GM12878 (cell line): Measurements from ENCODE around the gene TBXAS1. TPM values are rescaled to one million over a fixed set of nuclear protein-coding genes. Genes with fewer than 3 reads are reported as not detected.

ENCODE experiments used
- ATF2 ChIP-seq: IDR thresholded peaks from 2 replicates; pipeline ENCODE4 v1.6.1; 2012; ENCODE audit warnings: low read length, inconsistent platforms
- BCLAF1 ChIP-seq: fragments of 450-650 bp; IDR thresholded peaks from 2 replicates; pipeline ENCODE4 v1.6.1; 2017; ENCODE audit warnings: antibody characterized with exemption, mild to moderate bottlenecking, moderate library complexity
- FOXM1 ChIP-seq: IDR thresholded peaks from 2 replicates; pipeline ENCODE4 v1.6.1; 2012; ENCODE audit warnings: low read depth, mild to moderate bottlenecking, inconsistent platforms, low read length, moderate library complexity
- GATAD2B ChIP-seq: fragments of 450-650 bp; conservative IDR thresholded peaks from 2 replicates; pipeline ENCODE4 v1.6.1; 2017; ENCODE audit warnings: low read depth, mild to moderate bottlenecking, moderate library complexity
- HDAC6 ChIP-seq: fragments of 200-600 bp; sonication (generic); IDR thresholded peaks from one replicate; pipeline ENCODE4 v1.8.0; 2017; ENCODE audit warnings: antibody characterized with exemption; ENCODE audit not compliant: unreplicated experiment
- IKZF1 ChIP-seq: fragments of 450-650 bp; conservative IDR thresholded peaks from 2 replicates; pipeline ENCODE4 v1.6.1; 2017; ENCODE audit warnings: antibody characterized with exemption, mild to moderate bottlenecking
- MYC ChIP-seq: IDR thresholded peaks from 2 replicates; pipeline ENCODE4 v1.6.1; 2011; ENCODE audit warnings: mild to moderate bottlenecking, low read length, moderate library complexity, inconsistent platforms; ENCODE audit not compliant: insufficient read depth, insufficient replicate concordance, insufficient read length, severe bottlenecking
- NBN ChIP-seq: fragments of 450-650 bp; IDR thresholded peaks from 2 replicates; pipeline ENCODE4 v1.6.1; 2016
- NRF1 ChIP-seq: conservative IDR thresholded peaks from 2 replicates; pipeline ENCODE4 v1.6.1; 2011; ENCODE audit warnings: mild to moderate bottlenecking, low read depth, low read length, improper control_type of control experiment
- RCOR1 ChIP-seq: conservative IDR thresholded peaks from 2 replicates; pipeline ENCODE4 v1.6.1; 2012; ENCODE audit warnings: low read depth, low read length, improper control_type of control experiment
- TCF7 ChIP-seq: IDR thresholded peaks from 2 replicates; pipeline ENCODE4 v1.6.1; 2014; ENCODE audit warnings: antibody characterized with exemption, borderline replicate concordance
- ZBED1 ChIP-seq: IDR thresholded peaks from 2 replicates; pipeline ENCODE4 v1.6.1; 2016; ENCODE audit warnings: borderline replicate concordance
- ZBTB11 ChIP-seq: fragments of 450-650 bp; formaldehyde crosslinking; IDR thresholded peaks from 2 replicates; pipeline ENCODE4 v1.5.0; 2022; ENCODE audit warnings: mild to moderate bottlenecking, missing genetic modification characterization
- ZNF207 ChIP-seq: fragments of 450-650 bp; IDR thresholded peaks from 2 replicates; pipeline ENCODE4 v1.6.1; 2014; ENCODE audit warnings: antibody characterized with exemption, mild to moderate bottlenecking, borderline replicate concordance
- ZSCAN29 ChIP-seq: fragments of 450-650 bp; IDR thresholded peaks from 2 replicates; pipeline ENCODE4 v1.6.1; 2017; ENCODE audit warnings: mild to moderate bottlenecking, moderate library complexity
- polyA plus RNA-seq, 11 experiments: library from polyadenylated mRNA; depleted of rRNA in 4 of 11; unstranded in 6 of 11; stranded (reverse) in 5 of 11; fragments of >200 nt; fragmentation: Nextera tagmentation in 4 of 11; fragmentation: Illumina TruSeq in 1 of 11; extraction: Ambion mirVana in 4 of 11; extraction: Trizol in 1 of 11; gene quantifications; 1 replicate in 1 of 11; 2 replicates in 10 of 11; pipeline versions ENCODE4 v1.2.1 to v1.2.3, GENCODE V29; 2011 to 2016; ENCODE audit warnings: inconsistent platforms in 2 of 11, missing spikeins in 2 of 11, low read depth in 1 of 11
- total RNA-seq, 4 experiments: library from RNA; depleted of rRNA in 3 of 4; stranded (reverse); fragments of >200 nt in 3 of 4; fragmentation: Illumina TruSeq in 1 of 4; extraction: Trizol in 1 of 4; gene quantifications; 2 replicates each; pipeline versions ENCODE4 v1.2.1 to v1.2.3, GENCODE V29; 2013 to 2021
- TF ChIP-seq, protein P1 (sequence below): IDR thresholded peaks from 2 replicates; pipeline ENCODE4 v1.6.1; 2012; ENCODE audit warnings: mild to moderate bottlenecking, low read depth, low read length
- TF ChIP-seq, protein P2 (sequence below): fragments of 450-650 bp; IDR thresholded peaks from 2 replicates; pipeline ENCODE4 v1.6.1; 2016; ENCODE audit warnings: mild to moderate bottlenecking

Gene TBXAS1
- total and polyA plus RNA-seq, 10 of the 15 experiments (the other 5 are each of a cell fraction or from before 2014, with no cell fraction given): 1.5 to 32.7 (median 16.3) TPM

DNA sequence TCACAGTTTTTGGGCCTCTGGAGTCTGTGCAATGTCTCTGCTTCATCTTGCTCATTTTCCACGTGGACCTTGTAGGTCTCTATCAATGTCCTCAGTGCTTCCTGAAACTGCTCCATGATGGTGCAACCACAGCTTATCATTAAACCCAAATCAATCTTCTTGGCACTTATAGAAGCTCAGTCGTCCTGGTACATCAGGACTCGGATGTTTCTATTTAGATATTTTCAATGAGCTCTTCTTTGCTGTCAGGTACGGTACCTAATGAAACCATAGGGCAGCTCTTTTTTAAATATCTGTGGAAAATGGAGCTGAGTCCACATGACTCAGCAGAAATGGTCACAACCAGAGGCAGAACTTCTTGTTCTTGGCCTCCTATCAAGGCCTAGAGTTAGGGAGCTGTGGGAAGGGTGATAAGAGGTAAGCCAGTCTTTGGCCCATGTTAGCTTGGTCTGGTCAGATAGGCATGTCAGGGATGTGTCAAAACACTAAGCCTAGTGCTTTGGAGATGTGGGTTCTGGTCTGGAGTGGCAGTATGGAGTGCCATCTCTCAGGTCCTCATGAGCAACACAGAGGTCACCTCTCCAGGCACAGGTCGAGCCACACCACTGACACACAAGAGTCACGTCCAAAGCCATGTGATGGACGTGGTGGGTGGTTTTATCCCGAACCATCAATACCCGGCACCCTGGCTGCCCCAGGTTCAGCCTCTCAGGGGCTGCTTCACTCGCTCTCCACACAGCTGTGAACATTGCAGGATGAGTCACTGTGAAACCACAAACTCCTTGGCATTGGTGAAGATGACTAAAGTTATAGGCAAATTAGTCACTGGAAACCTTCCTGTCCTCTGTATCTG is 87.0 kb downstream of the TBXAS1 start (continued):
- TF ChIP-seq BCLAF1 (no peak), FOXM1 (no peak), ZBTB11 (CRISPR knock-in tag) (no peak), TCF7 (no peak), NBN (no peak), HDAC6 (no peak), NRF1 (no peak), ZBED1 (no peak), IKZF1 (peak; percentile 92), ZSCAN29 (no peak), GATAD2B (0 out of 2 replicates have a peak, but pooled peaks have one; percentile 34), MYC (peak; percentile 50), RCOR1 (no peak), ATF2 (peak; percentile 78; the same call in 1 of the 2 replicates), ZNF207 (no peak)
- TF ChIP-seq, protein P1, sequence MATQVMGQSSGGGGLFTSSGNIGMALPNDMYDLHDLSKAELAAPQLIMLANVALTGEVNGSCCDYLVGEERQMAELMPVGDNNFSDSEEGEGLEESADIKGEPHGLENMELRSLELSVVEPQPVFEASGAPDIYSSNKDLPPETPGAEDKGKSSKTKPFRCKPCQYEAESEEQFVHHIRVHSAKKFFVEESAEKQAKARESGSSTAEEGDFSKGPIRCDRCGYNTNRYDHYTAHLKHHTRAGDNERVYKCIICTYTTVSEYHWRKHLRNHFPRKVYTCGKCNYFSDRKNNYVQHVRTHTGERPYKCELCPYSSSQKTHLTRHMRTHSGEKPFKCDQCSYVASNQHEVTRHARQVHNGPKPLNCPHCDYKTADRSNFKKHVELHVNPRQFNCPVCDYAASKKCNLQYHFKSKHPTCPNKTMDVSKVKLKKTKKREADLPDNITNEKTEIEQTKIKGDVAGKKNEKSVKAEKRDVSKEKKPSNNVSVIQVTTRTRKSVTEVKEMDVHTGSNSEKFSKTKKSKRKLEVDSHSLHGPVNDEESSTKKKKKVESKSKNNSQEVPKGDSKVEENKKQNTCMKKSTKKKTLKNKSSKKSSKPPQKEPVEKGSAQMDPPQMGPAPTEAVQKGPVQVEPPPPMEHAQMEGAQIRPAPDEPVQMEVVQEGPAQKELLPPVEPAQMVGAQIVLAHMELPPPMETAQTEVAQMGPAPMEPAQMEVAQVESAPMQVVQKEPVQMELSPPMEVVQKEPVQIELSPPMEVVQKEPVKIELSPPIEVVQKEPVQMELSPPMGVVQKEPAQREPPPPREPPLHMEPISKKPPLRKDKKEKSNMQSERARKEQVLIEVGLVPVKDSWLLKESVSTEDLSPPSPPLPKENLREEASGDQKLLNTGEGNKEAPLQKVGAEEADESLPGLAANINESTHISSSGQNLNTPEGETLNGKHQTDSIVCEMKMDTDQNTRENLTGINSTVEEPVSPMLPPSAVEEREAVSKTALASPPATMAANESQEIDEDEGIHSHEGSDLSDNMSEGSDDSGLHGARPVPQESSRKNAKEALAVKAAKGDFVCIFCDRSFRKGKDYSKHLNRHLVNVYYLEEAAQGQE: no peak
- TF ChIP-seq, protein P2, sequence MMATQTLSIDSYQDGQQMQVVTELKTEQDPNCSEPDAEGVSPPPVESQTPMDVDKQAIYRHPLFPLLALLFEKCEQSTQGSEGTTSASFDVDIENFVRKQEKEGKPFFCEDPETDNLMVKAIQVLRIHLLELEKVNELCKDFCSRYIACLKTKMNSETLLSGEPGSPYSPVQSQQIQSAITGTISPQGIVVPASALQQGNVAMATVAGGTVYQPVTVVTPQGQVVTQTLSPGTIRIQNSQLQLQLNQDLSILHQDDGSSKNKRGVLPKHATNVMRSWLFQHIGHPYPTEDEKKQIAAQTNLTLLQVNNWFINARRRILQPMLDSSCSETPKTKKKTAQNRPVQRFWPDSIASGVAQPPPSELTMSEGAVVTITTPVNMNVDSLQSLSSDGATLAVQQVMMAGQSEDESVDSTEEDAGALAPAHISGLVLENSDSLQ: 0 out of 2 replicates have a peak, but pooled peaks have one; percentile 34
